ENCODE measurements around the gene ELAVL3.

GRCh38 chr19:11505504-11506100 is 24.8 kb upstream of the ELAVL3 start, which contains the start of gene ZNF653:
- TF ChIP-seq POLR2A (IDR thresholded peaks at IDR 0.05) (peak; percentile 38 to 55 (median 41)), CTCF (IDR thresholded peaks at IDR 0.05) (no peak)
